C4-2B (cell line): Measurements from ENCODE around the gene NEO1.

ENCODE experiments used
- ZFX ChIP-seq: fragments of 450-650 bp; IDR thresholded peaks from 2 replicates; pipeline ENCODE4 v1.6.1; 2017
- TF ChIP-seq, protein P1 (sequence below): fragments of 450-650 bp; conservative IDR thresholded peaks from 2 replicates; pipeline ENCODE4 v1.5.1; 2017; ENCODE audit warnings: mild to moderate bottlenecking

DNA sequence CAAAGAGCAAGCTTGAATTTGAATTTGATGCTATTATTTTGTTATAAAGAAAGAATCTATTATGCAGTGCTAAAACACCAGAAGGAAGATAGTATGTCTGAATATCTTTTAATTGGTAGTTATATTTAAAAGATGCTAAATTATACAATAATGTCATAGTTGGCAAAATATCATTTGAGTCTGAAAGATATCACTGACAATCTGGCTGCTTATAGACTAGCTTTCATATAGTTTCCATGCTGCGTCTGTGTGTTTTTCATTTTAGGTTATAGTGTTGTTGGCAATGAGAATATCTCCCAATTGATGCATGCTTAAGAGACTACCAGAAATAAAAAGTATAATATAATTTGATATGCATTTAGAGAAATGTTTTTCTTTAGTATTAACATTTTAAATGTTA is 142.9 kb downstream of the NEO1 start:
- TF ChIP-seq, protein P1, sequence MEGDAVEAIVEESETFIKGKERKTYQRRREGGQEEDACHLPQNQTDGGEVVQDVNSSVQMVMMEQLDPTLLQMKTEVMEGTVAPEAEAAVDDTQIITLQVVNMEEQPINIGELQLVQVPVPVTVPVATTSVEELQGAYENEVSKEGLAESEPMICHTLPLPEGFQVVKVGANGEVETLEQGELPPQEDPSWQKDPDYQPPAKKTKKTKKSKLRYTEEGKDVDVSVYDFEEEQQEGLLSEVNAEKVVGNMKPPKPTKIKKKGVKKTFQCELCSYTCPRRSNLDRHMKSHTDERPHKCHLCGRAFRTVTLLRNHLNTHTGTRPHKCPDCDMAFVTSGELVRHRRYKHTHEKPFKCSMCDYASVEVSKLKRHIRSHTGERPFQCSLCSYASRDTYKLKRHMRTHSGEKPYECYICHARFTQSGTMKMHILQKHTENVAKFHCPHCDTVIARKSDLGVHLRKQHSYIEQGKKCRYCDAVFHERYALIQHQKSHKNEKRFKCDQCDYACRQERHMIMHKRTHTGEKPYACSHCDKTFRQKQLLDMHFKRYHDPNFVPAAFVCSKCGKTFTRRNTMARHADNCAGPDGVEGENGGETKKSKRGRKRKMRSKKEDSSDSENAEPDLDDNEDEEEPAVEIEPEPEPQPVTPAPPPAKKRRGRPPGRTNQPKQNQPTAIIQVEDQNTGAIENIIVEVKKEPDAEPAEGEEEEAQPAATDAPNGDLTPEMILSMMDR, result no peak
- no peak for TF ChIP-seq ZFX
